ENCODE measurements around the gene OPN1MW.
"Not testable (repeated sequence)": the region's sequence is repeated elsewhere in the genome, so short reads cannot be mapped to it uniquely, and the experiment has no call there.

The OPN1MW gene

GRCh38 chrX:154211499-154211898 is 29.1 kb downstream of the OPN1MW start:
- DNase-seq: not testable (repeated sequence)

- DNase-seq: not testable (repeated sequence)
Measured at GRCh38 chrX:154219456-154219855, 37.1 kb downstream of the OPN1MW start, which contains the start of gene OPN1MW2. OPN1MW2 (plus strand) TSS chrX:154219756; CDS start chrX:154219816, 60 bp downstream.

DNA sequence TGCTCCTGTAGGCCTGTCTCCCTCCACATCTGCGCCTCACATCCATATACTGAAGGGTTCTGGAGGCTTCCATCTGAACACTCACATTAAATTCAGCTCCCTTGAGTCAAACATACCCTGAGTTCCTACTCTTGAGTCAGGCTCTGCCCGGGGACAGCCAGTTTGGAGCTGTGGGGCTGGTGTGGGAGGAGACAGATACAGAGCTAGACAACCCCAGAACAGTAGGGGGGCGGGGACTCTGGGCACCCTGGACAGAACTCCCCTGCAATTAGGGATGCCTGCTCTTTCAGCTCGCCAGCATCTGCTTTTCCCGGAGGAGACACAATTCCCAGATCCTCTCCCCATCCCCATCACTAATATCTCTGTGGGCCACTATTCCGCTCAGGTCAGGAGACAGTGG is 42.9 kb downstream of the OPN1MW start:
- DNase-seq: not testable (repeated sequence)

GRCh38 chrX:154226706-154227105 is 44.3 kb downstream of the OPN1MW start:
- not testable (repeated sequence) for DNase-seq

DNA sequence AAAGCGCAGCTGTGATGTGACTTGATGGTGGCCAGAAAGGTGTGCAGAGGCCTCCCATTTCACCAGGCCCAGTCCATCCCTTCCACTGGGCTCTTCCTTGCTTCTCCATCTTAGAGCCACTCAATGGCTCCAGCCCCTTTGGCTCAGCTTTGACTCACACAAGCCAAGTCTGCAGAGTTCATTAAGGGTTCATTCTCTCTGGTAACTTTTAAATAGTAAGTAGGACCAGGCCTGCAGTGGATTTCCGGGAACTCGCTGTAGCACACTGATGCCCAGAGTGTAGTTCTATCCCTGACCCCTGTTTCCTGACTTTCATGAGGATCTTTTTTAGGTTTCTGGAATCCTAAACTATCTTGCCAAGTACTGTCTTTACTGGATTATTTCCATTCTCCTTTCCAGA is 49.0 kb downstream of the OPN1MW start:
- DNase-seq: not testable (repeated sequence)

DNA sequence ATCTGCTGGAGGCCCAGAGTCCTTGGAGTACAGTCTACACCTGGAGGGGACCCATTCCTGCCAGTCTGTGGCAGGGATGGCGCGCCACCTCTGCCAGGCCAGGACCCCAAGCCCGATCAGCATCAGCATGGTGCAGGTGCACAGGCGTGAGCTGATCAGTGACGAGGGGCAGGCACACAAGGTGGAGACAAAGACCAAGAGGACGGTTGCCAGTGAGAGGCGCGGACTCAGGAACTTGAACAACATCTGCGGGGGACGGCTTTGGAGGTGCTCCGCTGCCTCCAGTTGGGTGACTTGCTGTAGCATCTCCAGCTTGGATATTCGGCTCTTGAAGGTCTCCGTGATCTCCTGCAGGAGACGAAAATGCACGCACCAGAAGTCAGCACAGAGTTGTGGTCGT is 51.2 kb downstream of the OPN1MW start:
- not testable (repeated sequence) for DNase-seq

- DNase-seq: not testable (repeated sequence)
Measured at GRCh38 chrX:154238939-154239559, 56.7 kb downstream of the OPN1MW start.

- DNase-seq: not testable (repeated sequence)
Measured at GRCh38 chrX:154239982-154240503, 57.6 kb downstream of the OPN1MW start.
